Measurements from ENCODE around the gene POC5. TPM values are rescaled to one million over a fixed set of nuclear protein-coding genes. Genes with fewer than 3 reads are reported as not detected.
"Not testable (repeated sequence)": the region's sequence is repeated elsewhere in the genome, so short reads cannot be mapped to it uniquely, and the experiment has no call there.

POC5 gene, protein sequence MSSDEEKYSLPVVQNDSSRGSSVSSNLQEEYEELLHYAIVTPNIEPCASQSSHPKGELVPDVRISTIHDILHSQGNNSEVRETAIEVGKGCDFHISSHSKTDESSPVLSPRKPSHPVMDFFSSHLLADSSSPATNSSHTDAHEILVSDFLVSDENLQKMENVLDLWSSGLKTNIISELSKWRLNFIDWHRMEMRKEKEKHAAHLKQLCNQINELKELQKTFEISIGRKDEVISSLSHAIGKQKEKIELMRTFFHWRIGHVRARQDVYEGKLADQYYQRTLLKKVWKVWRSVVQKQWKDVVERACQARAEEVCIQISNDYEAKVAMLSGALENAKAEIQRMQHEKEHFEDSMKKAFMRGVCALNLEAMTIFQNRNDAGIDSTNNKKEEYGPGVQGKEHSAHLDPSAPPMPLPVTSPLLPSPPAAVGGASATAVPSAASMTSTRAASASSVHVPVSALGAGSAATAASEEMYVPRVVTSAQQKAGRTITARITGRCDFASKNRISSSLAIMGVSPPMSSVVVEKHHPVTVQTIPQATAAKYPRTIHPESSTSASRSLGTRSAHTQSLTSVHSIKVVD
- 22.4 and 47.3 TPM in 2 replicates for total RNA-seq (2014; rRNA removed; shearing (Covaris generic))

DNA sequence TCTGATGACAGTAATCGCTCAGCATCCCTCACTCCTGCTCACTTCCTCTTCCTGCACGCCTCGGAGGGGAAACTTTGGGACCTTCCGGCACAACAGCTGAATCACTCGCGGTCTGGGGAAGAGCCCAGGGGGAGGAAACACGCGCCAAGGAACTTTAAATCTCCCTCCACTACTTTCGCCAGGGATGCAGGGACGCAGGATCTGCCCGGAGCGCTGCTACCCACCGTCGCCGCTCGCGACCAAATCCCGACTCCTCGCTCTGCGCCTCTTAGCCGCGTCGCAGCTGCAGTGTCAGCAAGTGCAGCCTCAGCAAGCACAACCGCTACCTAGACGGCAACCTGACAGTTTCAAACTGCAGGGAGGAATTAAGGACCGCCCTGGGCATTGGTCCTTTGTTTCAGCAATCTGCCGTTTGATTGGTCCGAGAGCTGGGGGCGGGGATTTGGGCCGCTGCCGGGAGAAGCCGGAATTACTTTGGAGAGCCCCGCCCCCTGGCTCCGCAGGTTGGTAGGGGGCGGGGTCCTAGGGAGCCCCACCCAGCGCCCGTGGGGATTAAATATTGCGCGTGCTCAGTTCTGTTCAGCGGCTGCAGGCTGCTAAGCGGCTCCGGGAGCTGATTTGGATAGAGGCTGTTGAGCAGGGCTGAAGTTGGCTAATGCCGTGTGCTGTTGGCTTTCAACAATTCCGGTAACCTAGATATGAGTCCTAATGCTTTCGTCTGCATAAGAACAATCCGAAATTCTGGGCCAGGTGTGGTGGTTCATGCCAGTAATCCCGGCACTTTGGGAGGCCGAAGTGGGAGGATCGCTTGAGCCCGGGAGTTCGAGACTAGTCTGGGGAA, at the start of gene POC5:
POC5 (minus strand) TSS at position 356 of the 841 bp plus-strand sequence. CDS start 4,500 bp downstream, outside the sequence.
- peak; percentile 97 for DNase-seq (ENCODE audit: low spot score)
- in situ Hi-C loops (cut with HindIII; ENCODE audit: low sequenced_read_pairs) = no loop called here

DNA sequence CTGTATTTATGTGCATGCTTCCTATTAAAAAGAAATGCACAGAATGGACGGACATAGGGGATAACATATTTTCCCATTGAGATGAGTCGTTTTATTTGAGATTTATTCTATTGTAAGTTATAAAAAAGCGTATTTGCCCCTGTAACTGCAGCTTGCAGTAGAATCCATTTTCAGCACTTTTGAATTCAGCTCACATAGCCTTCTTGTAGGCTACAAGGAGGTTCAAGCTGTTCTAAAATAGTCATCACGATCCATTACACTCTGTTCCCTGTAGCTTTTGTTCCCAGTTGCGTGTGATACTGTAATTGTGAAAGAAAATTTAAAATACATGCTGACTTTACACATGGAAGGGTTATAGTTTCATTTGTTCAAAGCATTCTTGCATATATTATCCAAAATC, 40.9 kb upstream of the POC5 start:
- in situ Hi-C loops (cut with HindIII; ENCODE audit: low sequenced_read_pairs) = no loop called here
- DNase-seq (ENCODE audit: low spot score) = no peak

DNA sequence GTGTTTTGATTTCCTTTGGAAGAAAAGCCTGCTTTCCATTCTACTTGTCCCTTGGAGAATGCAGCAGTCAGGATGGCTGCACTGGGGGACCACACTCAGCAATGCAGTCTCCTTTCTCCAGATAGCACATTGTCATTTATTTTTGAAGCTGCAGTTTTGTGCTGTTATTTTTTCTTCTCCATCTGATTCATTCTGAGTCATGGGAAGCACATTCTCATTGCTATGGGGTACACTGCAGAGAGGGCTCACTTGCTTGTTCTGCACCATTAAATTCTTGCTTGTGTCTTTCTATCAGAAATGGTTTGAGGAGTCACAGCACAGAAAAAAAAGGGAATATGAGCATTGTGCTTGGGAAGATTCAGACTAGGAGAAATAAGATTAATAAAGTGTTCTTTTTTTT, 39.7 kb upstream of the POC5 start:
- in situ Hi-C loops (cut with HindIII; ENCODE audit: low sequenced_read_pairs) = no loop called here
- DNase-seq (ENCODE audit: low spot score) = no peak

DNA sequence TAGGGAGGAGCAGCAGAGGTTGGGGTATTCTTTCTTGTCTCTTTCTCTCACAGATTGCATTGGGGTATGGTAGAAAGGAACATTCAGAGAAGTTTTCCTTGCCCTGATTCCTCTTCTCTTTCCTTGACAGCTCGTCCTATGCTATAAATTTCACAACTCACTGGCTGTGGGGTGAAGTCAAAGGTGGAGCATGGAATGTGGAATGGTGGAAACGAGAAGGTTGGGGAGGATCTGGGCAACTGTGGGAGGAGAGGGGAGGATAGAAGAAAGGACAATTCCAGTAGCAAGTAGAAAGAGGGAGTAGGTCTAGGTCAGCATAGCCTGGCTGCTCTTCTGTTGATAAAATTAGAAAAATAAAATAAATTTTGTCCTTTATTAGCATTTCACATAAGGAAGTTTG, 39.0 kb upstream of the POC5 start:
- in situ Hi-C loops (cut with HindIII; ENCODE audit: low sequenced_read_pairs) = no loop called here
- DNase-seq (ENCODE audit: low spot score) = no peak

DNA sequence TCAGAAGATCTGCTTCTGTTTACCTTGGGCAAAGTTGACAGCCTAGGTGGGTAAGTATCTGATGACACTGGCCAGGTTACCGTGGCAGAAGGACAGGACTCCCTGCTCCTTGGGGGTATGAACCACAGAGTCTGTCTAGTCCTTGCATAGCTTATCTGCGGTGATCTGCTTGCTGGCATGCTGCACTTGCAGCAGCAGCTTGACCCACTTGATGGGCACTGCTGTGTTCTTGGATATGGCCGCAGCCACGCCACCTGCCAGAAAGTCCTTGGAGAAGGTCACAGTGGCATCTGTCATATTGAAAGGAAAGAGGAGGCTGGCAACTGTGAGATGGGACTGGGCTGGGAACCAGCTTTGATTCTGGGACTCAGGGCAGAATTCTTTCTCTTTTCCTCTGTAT, 35.9 kb upstream of the POC5 start:
- in situ Hi-C loops (cut with HindIII; ENCODE audit: low sequenced_read_pairs) = no loop called here
- DNase-seq (ENCODE audit: low spot score) = peak; percentile 87

DNA sequence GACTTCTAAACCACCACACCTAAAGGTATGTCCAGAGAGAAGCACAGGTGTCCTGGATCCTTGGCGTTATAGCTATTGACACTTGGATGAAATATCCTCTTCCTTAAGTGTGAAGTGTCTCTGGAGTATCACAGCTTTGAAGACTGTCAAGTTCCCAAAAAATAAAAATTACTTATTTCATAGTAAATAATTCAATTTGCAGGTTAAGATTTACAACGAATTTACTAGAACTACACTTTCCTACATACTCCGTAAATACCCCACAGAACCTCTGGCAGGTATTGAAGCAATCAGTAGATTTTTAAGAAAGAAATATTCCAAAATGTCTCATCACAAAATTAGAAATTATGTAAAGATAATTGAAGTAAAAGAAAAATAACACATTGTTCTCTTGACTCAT, 27.1 kb upstream of the POC5 start:
- in situ Hi-C loops (cut with HindIII; ENCODE audit: low sequenced_read_pairs) = no loop called here
- DNase-seq (ENCODE audit: low spot score) = no peak

DNA sequence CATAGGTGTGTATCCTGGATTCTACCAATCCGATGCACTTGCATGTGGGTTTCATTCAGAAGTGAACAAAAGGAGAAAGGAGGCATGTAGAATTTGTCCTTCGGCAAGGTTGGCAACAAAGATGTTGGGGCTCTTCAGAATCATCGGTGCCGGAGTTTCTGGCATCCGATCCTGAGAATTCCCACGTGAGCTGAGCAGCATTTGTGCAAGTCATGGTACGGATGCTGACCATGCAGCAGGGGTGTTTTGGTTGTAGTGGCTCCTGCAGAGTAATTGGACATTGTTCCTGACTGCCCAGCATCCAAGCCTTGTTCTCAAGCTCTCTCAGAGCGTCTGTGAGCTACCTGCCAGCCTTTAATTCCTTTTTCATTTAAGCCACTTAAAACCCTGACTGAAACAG, 19.0 kb upstream of the POC5 start:
- DNase-seq (ENCODE audit: low spot score) = peak; percentile 65
- in situ Hi-C loops (cut with HindIII; ENCODE audit: low sequenced_read_pairs) = no loop called here

DNA sequence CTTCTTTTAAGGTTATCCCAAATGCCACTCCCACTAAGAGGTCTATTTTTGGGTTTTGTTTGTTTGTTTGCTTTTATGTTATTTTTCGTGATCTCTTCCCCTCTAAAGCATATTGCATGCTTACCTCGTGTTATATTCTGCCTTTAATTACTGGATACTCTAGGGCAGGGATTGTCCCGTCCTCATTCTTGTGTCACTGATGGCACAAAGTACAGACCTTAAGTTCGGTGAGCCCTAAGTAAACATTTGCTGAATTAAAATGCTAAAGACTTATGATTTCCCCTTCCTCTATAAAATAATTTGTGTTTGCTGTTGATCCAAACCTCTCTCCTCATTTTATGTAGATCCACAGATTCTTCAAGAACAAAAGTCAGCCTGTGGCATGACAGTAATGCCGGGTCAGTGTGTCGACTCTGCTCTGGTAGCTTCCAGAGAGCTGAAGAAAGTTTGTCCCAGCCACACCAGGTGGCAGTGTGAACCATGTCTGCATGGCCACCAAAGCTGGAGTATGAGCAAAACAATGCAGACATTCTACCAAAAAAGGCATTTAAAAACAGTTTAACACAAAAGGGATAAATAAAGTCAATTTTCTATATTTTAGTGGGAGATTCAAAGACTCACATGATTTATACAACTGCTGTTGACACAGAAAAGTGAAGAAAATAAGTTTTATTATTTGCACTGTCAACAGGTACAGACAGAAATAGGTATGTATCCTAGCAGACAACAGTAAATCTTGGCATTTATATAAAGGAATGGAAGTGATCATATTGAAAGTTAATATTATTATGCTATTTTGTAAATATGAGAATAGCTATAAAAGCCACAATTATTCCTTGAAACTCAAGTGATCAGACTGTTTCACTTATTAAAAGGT, 17.9 kb upstream of the POC5 start:
- in situ Hi-C loops (cut with HindIII; ENCODE audit: low sequenced_read_pairs) = no loop called here
- DNase-seq (ENCODE audit: low spot score) = peak; percentile 64

DNA sequence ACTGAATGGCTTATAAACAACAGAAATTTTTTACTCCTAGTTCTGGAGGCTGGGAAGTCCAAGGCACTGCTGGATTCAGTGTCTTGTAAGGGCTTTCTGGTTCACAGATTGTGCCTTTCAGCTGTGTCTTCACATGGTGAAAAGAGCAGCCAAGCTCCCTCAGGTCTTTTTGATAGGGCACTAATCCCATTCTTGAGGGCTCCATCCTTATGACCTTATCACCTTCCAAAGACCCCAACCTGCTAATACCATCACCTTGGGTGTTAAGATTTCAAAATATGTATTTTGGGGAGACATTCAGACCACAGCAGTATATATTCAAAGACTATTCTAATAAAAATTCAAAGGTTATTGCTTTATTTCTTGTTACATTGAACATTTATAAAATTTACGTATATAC, 16.5 kb upstream of the POC5 start:
- DNase-seq (ENCODE audit: low spot score) = no peak
- in situ Hi-C loops (cut with HindIII; ENCODE audit: low sequenced_read_pairs) = no loop called here

DNA sequence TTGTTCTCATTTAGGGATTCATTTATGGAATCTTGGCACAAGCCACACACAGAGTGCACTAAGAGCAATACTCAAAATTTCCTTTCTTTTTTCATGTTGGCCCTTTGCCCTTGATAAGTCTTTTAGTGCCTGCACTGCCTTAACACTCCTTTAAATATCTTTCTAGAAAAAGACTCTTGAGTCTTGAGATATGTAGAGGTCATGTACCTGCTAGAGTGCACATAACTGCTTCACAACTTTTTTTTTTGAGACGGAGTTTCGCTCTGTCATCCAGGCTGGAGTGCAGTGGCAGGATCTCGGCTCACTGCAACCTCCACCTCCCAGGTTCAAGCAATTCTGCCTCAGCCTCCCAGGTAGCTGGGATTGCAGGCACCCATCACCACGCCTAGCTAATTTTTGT, 14.3 kb upstream of the POC5 start:
- in situ Hi-C loops (cut with HindIII; ENCODE audit: low sequenced_read_pairs); DNase-seq (ENCODE audit: low spot score): not testable (repeated sequence)

DNA sequence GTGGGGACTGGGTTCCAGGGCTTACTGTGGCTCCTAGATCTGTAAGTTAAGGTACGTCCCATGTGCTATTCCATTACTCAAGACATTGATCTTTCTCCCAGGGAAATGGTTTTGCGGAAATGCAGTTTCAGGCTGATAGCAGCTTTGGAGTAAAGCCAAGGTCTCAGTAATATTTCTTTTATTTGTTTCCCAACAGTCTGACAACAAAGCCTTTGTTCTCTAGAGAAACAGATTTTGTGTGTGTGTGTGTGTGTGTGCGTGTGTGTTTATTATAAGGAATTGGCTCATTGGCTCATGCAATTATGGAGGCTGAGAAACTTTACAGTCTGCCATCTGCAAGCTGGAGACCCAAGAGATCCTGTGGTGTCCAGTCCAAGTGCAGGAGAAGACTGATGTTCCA, 12.1 kb upstream of the POC5 start:
- DNase-seq (ENCODE audit: low spot score) = no peak
- in situ Hi-C loops (cut with HindIII; ENCODE audit: low sequenced_read_pairs) = no loop called here

DNA sequence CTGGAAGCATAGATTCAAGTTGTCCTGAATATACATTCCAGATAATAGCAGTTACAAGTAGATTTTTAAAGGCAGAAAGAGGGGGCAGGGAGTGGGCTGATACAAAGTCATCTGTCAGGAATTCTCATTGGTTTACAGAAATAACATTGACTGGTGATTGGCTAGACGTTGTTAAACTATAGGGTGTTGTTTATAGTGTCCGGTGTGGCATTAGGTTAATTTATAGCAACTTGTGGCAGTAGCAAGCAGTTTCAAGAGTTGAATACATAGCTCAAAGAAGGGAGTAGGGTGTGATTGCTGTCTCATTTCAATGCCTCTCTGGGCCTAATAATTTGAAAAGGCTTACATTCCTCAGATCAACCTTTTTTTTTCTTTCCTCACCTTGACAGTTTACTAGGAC, 10.7 kb upstream of the POC5 start:
- in situ Hi-C loops (cut with HindIII; ENCODE audit: low sequenced_read_pairs) = no loop called here

DNA sequence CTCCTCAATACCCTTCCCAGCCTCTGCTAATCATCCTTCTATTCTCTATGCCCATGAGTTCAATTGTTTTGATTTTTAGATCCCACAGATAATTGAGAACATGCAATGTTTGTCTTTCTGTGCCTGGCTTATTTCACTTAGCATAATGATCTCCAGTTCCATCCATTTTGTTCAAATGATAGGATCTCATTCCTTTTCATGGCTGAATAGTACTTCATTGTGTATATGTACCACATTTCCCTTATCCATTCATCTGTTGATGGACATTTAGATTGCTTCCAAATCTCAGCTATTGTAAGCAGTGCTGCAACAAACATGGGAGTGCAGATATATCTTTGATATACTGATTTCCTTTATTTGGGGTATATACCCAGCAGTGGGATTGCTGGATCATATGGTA, 9.0 kb upstream of the POC5 start:
- in situ Hi-C loops (cut with HindIII; ENCODE audit: low sequenced_read_pairs); DNase-seq (ENCODE audit: low spot score): not testable (repeated sequence)

More for the DNA sequence above, 10.7 kb upstream of the POC5 start:
- no peak for DNase-seq (ENCODE audit: low spot score)

DNA sequence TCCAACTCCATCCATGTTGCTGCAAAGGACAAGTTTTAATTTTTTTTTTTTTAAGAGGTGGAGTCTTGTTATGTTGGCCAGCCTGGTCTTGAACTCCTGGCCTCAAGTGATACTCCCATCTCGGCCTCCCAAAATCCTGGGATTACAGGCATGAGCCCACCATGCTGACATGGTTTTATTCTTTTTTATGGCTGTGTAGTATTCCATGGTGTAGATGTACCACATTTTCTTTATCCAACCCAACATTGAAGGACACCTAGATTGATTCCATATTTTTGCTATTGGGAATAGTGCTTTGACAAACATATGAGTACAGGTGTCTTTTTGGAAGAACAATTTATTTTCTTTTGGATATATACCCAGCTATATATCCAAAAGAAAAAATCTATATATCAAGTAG, 6.1 kb upstream of the POC5 start:
- DNase-seq (ENCODE audit: low spot score) = no peak
- in situ Hi-C loops (cut with HindIII; ENCODE audit: low sequenced_read_pairs) = no loop called here

DNA sequence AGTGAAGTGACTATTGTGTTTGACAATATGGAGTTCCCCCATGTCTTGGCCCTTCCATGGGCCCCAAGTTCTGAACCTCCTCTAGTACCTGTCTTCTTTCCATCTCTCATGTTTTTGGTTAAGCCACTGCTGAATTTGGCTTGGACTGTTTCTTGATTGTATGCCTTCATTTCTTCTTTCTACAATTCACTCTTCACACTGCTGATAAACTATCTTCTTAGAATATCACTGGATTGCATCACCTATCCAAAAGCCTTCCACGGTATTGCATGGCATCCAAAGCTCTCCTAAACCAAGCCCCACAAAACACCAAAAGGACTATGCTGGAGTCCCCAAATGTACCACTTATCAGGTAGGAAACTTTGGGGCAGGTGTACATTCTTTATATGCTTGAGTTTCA, 4.3 kb upstream of the POC5 start:
- in situ Hi-C loops (cut with HindIII; ENCODE audit: low sequenced_read_pairs) = no loop called here
- DNase-seq (ENCODE audit: low spot score) = no peak

DNA sequence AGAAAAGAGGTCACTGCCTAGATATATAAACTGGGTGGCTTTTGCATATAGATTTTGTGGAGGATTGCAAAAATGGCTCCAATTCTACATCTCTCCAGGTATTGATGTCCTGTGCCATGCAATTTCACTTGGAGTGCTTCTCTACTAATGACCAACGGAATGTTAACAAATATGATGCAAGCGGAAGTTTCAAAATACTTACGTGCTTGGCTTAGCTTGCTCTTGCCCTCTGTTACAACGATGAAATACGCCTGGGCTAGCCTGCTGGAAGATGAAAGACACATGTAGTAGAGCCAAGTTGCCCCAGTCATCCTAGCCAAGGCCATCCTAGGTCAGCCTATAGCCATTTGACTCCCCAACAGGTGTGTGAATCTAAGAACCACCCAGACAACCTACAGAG, 3.6 kb upstream of the POC5 start:
- no peak for DNase-seq (ENCODE audit: low spot score)
- in situ Hi-C loops (cut with HindIII; ENCODE audit: low sequenced_read_pairs) = no loop called here

DNA sequence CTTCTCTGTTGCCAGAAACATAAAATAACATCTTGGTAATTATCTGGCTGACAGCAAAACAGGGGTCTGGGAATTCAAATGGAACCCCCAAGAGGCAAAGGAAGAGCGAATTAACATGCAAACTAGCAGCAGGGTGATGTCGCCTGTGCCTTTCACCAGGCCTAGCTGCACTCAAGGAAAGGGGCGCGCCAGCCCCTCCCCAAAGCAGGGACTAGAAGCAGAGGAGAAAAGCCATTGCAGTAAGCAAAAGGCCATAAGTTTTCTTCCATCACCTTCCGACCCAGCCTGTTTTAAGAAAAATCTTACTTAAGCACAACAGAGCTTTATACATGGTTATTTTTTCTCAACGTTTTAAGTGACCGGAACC, 539 bp downstream of the POC5 start:
- in situ Hi-C loops (cut with HindIII; ENCODE audit: low sequenced_read_pairs) = no loop called here
- DNase-seq (ENCODE audit: low spot score) = no peak

DNA sequence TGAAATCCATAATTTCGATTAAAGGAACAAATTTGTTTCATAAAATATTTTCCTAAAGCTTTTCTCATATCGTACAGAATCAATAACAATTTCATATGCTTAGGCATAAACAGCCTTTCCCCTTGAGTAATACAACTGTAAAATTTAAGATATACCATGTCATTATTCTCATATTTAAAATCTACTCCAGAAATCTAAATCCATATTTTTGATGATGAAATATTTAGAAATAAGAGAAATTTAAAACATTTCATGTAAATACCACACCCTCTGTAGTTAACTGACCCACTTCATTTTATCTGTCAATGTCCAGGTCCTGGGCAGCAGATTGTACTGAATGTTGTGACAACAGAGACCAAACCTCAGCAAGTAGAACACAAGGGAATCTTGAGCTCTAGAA, 5.1 kb downstream of the POC5 start:
- in situ Hi-C loops (cut with HindIII; ENCODE audit: low sequenced_read_pairs) = no loop called here
- no peak for DNase-seq (ENCODE audit: low spot score)

DNA sequence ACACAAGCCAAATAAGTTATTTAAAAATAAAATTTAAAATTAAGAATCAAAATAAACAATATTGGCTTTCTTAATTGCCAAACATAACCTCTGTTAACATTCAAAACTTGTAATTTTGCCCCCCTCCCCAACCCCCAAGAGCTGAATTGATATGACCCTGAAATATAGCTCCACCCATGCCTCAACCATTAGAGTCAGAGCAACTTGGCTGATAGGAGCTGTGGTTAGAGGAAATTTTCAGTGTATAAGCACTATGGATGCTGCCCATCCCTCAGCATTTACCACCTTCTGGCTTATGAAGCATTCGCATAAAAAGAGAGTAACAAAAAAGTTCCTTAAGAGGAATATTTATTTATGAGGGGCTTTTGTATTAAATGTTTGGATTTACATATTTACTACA, 6.1 kb downstream of the POC5 start:
- in situ Hi-C loops (cut with HindIII; ENCODE audit: low sequenced_read_pairs) = no loop called here
- DNase-seq (ENCODE audit: low spot score) = no peak

Measured in G401 (cell line).